Right lobe of liver (tissue), 4 donors: ENCODE measurements around the gene OR2T11.

Source experiments
- CTCF ChIP-seq, 4 donors: fragments of 200-600 bp in 3 of 4; fragments of 450-650 bp in 1 of 4; IDR thresholded peaks; one replicate each; pipeline versions ENCODE4 v1.5.1 to v1.8.0; 2016 to 2022; ENCODE audit warnings: antibody characterized with exemption in 4 of 4, mild to moderate bottlenecking in 2 of 4
- POLR2A ChIP-seq: fragments of 450-650 bp; IDR thresholded peaks from one replicate; pipeline ENCODE4 v1.6.1; 2017; ENCODE audit warnings: antibody characterized with exemption, mild to moderate bottlenecking
- donor health status: DM: no; HTN: no; CAD: no.
- donor health status: DM: no; HTN: no; CAD: no.
- donor health status: DM: no; HTN: yes; CAD: no.

- TF ChIP-seq POLR2A (no peak), CTCF (IDR thresholded peaks at IDR 0.05) (no peak)
These were observed 58.5 kb downstream of the OR2T11 start for GRCh38 chr1:248576260-248576980.
